Brain pericyte (primary cell): ENCODE results near the gene ZNF521.
A peak's percentile ranks its signal among the peaks of the same experiment; 100 is the strongest.

Experiments
- DNase-seq: peaks from one replicate; pipeline ENCODE4 v3.0.0-alpha.2; 2012; ENCODE audit warnings: low read depth, low spot score

The ZNF521 gene

DNA sequence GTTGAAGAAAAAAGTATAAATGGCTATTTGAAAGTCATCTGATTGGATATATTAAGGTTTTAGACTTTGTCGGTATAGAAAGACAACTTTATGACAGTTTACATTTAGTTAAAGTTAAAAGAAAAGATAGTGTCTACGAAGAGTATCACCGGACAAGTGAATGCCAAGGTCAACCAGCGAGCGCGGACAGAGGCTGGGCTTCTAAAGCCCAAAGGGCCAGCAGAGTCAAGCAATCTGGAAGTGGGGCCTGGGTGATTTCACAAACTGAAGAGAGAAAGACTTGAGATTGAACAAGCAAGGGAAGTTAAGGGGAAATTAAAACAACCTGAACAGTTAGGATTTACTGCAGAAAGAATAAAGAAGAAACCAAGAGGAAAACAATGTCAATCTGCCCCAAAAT is 16.3 kb downstream of the ZNF521 start:
- DNase-seq: no peak

- DNase-seq: no peak
Measured at GRCh38 chr18:25335062-25335461, 16.9 kb downstream of the ZNF521 start.

- no peak for DNase-seq
Measured at GRCh38 chr18:25334588-25334987, 17.4 kb downstream of the ZNF521 start.

- no peak for DNase-seq
Measured at GRCh38 chr18:25332002-25332401, 20.0 kb downstream of the ZNF521 start.

DNA sequence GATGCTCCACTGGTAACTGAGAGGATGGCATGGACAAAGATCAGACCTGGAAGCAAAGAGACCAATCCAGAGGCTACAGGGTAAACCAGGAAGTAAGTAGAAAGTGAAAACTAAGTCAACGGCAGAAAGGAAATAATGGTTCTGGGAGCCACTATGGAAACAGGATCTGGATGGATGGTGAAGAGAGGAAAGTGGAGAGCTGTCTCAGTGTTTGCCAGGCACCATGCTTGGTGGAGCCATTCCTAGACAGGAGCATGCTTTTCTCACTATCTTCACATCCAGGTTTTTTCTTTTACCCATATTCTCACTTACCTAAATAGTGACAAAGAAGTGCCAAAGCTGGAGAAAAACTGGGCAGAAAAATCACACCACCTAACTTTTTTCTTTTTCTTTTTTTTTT is 22.2 kb downstream of the ZNF521 start:
- DNase-seq: no peak

DNA sequence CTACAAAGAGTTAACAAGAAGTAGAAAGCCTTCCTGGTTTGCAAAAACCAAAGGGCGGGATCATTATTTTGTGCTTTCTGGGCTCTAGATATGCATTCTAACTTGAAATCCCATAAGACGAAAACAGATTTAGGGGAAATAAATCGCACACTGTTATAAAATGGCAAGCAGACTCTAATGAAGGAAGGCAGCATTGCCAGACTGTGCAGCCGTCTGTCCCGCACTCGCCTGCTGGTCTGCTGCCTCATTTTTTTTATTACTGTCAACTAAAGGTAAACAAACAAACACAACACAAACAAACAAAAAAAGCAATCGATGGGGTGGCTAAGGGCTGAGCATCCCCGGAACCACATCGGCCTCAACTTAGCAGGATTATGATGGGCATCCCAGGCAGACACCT is 24.4 kb downstream of the ZNF521 start:
- DNase-seq: no peak

GRCh38 chr18:25326361-25326952 is 25.5 kb downstream of the ZNF521 start:
- DNase-seq: no peak

DNA sequence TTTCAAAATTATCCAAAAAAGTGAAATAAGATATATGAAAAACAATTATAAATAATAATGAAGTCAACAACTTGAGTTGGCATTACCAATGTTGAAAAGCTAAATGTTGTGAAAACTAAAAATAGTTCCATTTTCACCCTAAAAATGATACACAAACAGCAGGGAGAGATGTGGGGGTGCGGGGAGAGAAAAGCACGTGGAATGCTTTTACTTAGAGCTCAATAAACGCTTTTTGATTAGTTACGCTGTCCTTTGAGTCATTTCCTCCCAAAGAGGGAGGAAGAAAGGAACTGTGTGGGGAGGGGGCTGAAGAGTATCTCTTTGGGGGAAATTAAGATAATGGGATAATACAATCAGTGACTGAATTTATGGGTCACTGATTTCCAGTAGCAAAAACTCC is 29.2 kb downstream of the ZNF521 start:
- DNase-seq: no peak

- no peak for DNase-seq
Measured at GRCh38 chr18:25316381-25317018, 35.5 kb downstream of the ZNF521 start.

DNA sequence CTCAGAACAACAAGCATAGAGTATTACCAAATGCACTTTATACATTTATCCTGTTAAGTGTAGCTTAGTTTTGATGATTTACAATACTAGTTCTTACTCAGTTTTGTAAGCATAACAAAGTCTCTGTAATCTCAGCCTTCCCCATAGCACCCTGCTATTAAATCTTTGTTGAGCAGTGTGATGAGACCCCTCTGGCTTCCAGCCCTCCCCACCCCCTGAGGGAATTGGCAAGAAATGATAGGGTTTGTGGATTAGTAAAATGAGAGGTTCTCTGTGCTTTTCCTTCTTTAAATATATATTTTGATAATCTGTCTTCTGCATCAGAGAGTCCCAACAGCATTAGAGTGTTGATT is 37.2 kb downstream of the ZNF521 start:
- no peak for DNase-seq

GRCh38 chr18:25314151-25314837 is 37.7 kb downstream of the ZNF521 start:
- no peak for DNase-seq

- no peak for DNase-seq
Measured at GRCh38 chr18:25313268-25313667, 38.7 kb downstream of the ZNF521 start.

GRCh38 chr18:25310045-25310444 is 41.9 kb downstream of the ZNF521 start:
- no peak for DNase-seq

- DNase-seq: no peak
Measured at GRCh38 chr18:25308381-25308780, 43.6 kb downstream of the ZNF521 start.

- no peak for DNase-seq
Measured at GRCh38 chr18:25307192-25307591, 44.8 kb downstream of the ZNF521 start.

DNA sequence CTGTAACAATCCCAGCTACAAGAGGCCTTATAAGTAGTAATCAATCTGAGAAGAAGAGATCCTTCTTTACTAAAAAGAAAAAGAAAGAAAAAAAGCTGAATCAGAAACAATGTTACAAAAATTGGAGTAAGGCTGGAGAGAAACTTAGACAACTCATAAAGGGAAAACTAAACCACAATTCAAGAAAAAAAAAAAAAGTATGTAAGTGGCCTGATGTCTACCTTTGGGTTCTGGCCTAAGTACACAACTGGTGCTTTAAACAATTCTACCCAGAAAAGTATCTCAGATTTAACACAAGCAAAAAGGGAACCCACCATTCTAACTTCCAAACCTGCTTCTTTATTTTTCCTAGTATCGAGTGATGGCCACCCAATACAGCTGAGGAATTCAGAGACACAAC is 45.3 kb downstream of the ZNF521 start:
- no peak for DNase-seq

DNA sequence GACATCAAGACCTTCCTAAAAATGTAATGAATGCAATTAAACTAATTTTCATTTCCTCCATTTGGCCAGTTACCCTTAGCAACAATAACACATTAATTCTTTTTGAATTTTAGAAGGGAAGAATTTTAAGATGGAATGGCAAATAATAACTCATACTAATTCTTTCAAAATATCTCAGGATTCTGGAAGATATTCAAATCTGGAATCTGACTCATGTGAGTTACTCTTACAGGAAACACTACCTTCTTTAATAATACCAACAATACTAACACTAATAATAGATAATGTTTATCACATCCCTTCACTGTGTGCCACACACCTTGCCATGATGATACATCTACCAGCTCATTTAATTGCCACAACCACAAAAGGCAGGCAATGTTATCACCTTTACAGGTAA is 46.4 kb downstream of the ZNF521 start:
- no peak for DNase-seq

GRCh38 chr18:25300492-25300891 is 51.5 kb downstream of the ZNF521 start:
- DNase-seq: no peak

DNA sequence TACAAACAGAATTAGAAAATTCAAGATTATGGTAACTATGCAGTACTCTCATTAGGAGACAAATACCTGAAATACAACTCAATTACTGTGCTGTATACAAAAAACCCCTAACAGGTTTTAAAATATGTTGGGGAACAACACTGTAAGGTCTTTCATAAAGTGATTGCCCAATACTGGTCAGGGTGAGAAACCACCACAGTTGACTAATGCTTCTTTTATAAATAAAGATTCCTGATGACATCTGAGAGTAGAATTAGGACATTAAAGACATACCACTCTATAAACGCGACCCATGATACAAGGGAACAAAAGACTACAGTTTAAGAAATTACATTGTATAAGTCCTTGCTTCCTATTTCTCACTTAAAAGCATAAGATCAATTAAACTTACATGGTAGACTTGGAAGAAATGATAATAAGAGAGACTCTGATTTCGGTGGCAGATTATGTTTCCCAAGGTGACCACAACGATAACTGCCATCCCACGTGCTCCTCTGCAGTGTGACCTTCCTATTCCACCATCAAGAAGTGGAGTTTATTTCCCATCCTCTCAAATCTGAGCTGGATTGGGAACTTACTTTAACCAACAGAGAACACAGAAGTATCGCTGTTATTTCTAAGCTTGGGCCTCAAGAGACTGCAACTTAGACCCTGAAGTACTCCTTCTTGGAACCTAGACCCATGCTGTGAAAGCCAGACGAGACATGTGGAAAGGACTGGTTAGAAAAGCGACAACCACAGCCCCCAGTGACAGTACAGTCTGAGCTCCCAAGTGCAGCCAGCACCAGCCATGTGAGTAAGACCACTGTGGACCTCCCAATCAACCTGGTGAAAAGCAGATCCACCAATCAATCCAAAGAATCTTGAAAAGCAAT is 52.3 kb downstream of the ZNF521 start:
- no peak for DNase-seq

GRCh38 chr18:25298853-25299274 is 53.1 kb downstream of the ZNF521 start:
- DNase-seq: peak; percentile 58

DNA sequence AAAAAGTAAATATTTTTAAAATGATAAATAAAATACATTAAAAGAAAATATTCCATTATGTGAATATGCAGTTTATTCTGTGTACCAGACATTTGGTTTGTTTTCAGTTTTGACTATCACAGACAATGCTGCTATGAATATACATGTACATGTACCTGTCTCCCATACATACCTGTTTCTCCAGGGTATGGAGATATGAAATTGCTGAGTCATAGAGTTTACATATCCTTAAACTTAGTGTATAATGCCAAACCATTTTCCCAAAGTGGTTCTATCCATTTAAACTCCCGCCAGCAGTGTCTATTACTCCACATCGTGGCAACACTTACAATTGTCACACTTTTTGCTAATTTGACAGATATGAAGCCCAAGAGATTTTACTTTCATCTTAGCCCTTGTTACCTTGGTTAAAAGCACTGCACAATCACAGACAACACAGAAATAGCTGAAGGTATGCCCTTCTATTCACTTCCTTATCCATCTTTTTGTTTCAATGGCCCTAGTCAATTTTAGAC is 56.3 kb downstream of the ZNF521 start:
- DNase-seq: no peak

- DNase-seq: no peak
Measured at GRCh38 chr18:25291150-25291549, 60.8 kb downstream of the ZNF521 start.
